ENCODE measurements around the gene GRM3.
A peak's percentile ranks its signal among the peaks of the same experiment; 100 is the strongest.

GRCh38 chr7:86814661-86815379, 171.1 kb downstream of the GRM3 start:
- TF ChIP-seq CTCF (IDR thresholded peaks at IDR 0.05; ENCODE audit: insufficient read depth, low read depth, low read length) (peak; percentile 24), EZH2 (IDR thresholded peaks at IDR 0.05; ENCODE audit: insufficient read depth, low read length) (no peak)
